ENCODE measurements around the gene EZR.

DNA sequence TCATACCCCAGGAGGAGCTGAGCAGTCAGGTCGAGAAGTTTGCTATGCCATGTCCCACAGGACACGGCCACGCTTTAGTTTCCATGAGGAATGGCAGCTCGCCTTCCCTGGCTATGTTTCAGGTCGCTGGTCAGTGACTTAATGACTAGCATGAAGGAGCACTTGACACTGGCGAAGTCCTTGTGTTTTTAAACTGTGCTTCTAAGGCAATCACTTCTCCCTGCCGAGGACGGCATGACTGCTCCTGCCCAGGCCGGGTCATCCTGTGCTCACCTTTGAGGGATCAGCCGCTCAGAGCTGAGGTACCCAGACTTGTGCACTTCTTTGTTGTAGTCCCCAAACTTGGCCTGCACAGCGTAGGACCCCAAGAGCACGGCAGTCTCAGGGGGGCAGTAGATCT, 34.1 kb downstream of the EZR start:
- no peak for TF ChIP-seq POLR2A (IDR thresholded peaks at IDR 0.05)
- no peak for TF ChIP-seq EP300 (IDR thresholded peaks at IDR 0.05)
- TF ChIP-seq, protein P1, sequence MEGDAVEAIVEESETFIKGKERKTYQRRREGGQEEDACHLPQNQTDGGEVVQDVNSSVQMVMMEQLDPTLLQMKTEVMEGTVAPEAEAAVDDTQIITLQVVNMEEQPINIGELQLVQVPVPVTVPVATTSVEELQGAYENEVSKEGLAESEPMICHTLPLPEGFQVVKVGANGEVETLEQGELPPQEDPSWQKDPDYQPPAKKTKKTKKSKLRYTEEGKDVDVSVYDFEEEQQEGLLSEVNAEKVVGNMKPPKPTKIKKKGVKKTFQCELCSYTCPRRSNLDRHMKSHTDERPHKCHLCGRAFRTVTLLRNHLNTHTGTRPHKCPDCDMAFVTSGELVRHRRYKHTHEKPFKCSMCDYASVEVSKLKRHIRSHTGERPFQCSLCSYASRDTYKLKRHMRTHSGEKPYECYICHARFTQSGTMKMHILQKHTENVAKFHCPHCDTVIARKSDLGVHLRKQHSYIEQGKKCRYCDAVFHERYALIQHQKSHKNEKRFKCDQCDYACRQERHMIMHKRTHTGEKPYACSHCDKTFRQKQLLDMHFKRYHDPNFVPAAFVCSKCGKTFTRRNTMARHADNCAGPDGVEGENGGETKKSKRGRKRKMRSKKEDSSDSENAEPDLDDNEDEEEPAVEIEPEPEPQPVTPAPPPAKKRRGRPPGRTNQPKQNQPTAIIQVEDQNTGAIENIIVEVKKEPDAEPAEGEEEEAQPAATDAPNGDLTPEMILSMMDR (IDR thresholded peaks at IDR 0.05), result no peak
- no peak for TF ChIP-seq POLR2AphosphoS5 (IDR thresholded peaks at IDR 0.05)
